ENCODE measurements around the gene FAM47A.

GRCh38 chrX:34130501-34130900, 1.6 kb downstream of the FAM47A start:
- TF ChIP-seq POLR2A (IDR thresholded peaks at IDR 0.05) (no peak), CTCF (IDR thresholded peaks at IDR 0.05) (no peak)
